WI38 (cell line): ENCODE data around the gene SRPK3.

ENCODE experiments used
- H3K4me3 ChIP-seq: 2 replicates; pipeline ENCODE4 v1.5.1; 2011; ENCODE audit warnings: low read depth, mild to moderate bottlenecking, control low read depth, low read length
- TF ChIP-seq, protein P1 (sequence below): IDR thresholded peaks from 2 replicates; pipeline ENCODE4 v1.5.1; 2012; ENCODE audit warnings: low read depth, mild to moderate bottlenecking, control low read depth, low read length

Gene SRPK3

DNA sequence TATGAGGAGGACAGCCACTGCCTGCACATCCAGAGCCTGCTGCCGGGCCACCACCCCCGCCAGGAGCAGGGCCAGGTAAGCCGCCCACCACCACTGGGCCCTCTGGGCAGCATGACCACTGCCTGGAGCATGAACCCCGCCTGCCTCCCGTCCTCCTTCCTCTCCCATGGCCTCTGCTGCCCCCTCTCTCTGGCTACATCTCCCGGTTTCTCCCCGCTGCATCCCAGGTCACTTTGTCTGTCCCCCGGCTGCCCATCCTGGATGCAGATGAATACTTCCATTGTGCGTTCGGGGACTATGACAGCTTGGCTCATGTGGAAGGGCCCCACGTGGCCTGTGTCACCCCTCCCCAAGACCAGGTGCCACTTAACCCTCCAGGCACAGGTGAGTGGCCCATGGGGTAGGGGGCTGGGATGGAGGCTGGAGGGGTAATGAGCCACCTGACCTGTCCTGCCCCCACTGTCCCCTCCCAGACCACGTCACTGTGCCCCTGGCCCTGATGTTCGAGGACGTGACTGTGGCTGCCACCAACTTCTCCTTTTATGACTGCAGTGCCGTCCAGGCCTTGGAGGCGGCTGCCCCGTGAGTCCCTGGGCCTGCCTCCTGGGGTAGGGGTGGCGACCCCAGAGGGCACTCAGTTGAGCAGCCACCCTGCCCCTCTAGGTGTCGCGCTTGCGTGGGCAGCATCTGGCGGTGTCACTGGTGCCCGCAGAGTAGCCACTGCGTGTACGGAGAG, 10.8 kb upstream of the SRPK3 start:
- TF ChIP-seq, protein P1, sequence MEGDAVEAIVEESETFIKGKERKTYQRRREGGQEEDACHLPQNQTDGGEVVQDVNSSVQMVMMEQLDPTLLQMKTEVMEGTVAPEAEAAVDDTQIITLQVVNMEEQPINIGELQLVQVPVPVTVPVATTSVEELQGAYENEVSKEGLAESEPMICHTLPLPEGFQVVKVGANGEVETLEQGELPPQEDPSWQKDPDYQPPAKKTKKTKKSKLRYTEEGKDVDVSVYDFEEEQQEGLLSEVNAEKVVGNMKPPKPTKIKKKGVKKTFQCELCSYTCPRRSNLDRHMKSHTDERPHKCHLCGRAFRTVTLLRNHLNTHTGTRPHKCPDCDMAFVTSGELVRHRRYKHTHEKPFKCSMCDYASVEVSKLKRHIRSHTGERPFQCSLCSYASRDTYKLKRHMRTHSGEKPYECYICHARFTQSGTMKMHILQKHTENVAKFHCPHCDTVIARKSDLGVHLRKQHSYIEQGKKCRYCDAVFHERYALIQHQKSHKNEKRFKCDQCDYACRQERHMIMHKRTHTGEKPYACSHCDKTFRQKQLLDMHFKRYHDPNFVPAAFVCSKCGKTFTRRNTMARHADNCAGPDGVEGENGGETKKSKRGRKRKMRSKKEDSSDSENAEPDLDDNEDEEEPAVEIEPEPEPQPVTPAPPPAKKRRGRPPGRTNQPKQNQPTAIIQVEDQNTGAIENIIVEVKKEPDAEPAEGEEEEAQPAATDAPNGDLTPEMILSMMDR: no peak
- no peak overlapping the region for H3K4me3 ChIP-seq

DNA sequence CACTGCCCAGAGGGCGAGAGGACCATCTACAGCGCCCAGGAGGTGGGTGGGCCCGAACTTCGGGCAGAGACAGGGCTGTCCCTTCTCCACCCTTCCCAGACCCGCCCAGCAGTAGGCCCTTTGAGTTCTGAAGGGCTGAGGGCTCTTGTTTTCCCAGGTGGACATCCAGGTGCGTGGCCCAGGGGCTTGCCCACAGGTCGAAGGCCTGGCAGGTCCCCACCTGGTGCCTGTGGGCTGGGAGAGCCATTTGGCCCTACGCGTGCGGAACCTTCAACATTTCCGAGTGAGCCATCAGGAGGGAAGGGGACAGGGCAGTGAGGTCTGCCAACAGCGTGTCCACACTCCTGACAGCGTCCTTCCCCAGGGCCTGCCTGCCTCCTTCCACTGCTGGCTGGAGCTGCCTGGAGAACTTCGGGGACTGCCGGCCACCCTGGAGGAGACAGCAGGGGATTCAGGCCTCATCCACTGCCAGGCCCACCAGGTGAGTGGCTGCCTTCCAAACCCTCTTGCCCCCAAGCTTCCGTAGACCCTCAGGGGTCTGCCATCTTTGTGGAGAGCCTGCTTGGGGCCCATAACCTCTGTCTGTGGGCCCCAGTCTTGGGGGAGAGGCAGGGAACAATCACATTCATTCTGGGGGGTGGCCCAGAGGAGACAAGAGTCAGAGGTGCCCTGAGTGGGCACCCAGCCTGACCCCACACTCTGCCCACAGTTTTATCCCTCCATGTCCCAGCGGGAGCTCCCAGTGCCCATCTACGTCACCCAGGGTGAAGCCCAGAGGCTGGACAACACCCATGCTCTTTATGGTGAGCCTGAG, 10.0 kb upstream of the SRPK3 start:
- H3K4me3 ChIP-seq: no peak overlapping the region
- TF ChIP-seq, protein P1: no peak

DNA sequence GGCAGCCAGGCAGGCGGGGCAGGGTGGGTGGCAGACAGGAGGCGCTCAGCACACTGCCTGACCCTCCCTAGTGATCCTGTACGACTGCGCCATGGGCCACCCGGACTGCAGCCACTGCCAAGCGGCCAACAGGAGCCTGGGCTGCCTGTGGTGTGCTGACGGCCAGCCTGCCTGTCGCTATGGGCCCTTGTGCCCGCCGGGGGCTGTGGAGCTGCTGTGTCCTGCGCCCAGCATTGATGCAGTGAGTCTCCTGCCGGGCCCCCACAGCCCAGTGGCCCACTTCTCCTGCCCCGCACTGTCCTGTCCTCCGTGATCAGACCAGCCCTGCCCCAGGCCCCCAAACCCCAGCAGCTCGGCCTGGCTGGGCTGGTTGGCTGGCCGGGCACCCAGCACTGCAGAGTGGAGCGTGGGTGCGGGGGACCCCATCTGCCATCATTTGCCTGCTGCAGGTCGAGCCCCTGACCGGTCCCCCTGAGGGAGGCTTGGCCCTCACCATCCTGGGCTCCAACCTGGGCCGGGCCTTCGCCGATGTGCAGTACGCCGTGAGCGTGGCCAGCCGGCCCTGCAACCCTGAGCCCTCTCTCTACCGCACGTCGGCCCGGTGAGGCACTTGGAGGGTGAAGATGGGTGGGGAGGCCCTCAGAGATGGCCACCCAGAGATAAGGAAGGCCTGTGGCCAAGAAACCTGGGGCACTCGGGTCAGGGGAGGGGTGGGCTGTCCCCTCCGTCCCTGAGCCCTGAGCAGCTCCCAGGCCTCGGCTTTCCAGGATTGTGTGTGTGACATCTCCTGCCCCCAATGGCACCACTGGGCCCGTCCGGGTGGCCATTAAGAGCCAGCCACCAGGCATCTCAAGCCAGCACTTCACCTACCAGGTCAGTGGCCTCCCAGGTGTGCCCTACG, 9.2 kb upstream of the SRPK3 start:
- H3K4me3 ChIP-seq: no peak overlapping the region
- TF ChIP-seq, protein P1: no peak

DNA sequence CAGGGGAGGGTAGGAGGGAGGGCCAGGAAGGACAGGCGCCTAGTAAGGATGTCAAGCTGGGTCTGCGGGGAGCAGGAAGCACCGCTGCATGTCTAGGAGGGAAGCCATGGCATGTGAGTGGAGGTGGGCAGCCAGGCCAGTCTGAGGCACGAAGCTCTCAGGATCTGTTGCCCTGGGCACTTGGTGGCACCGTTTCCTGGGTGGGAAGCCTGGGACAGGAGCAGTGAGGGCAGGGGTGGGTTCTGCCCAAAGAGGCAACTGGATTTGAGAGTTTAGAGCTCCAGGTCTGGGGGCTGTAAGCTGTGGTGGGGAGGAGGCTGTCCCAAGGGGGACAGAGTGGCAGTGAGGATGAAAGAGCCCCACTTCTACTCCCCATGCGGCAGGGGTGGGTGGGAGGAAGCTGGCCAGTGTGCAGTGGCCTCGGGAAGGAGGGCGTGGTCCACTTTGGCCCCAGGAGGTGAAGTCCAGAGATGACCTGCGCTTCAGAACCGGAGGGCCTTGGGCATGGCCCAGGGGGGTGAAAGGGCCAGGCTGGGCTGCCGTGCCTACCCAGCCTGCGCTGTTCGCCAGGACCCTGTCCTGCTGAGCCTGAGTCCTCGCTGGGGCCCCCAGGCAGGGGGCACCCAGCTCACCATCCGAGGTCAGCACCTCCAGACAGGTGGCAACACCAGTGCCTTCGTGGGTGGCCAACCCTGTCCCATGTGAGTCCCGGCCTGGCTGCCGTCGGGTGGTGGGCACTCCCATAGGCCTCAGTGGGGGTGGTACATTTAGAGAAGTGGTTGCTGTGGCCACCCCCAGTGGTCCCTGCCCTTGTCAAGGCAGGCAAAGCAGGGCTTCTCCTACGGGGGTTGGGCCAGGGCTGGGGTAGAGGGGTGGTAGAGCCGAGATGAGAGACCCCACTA, 8.3 kb upstream of the SRPK3 start:
- H3K4me3 ChIP-seq: no peak overlapping the region
- TF ChIP-seq, protein P1: no peak

DNA sequence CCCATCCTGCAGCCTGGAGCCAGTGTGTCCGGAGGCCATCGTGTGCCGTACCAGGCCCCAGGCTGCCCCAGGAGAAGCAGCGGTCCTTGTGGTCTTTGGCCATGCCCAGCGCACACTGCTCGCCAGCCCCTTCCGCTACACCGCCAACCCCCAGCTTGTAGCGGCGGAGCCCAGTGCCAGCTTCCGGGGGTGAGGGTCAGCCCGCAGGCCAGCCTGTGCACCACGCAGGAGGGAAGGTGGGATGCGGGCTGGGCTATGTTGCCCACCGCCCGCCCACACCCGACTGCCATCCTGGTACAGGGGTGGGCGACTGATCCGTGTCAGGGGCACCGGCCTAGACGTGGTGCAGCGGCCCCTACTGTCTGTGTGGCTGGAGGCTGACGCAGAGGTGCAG, 7.6 kb upstream of the SRPK3 start:
- H3K4me3 ChIP-seq: no peak overlapping the region

More for the DNA sequence above, 7.6 kb upstream of the SRPK3 start:
- TF ChIP-seq, protein P1: no peak
